ENCODE results near the gene KCNQ1.

KCNQ1 gene

GRCh38 chr11:2509481-2510001, 64.7 kb downstream of the KCNQ1 start:
- no peak for DNase-seq (ENCODE audit: low read depth in 2 of 2, low spot score in 1 of 2)

- no peak for DNase-seq (ENCODE audit: low read depth in 2 of 2, low spot score in 1 of 2)
Observed at GRCh38 chr11:2510626-2511402, 66.0 kb downstream of the KCNQ1 start.

DNA sequence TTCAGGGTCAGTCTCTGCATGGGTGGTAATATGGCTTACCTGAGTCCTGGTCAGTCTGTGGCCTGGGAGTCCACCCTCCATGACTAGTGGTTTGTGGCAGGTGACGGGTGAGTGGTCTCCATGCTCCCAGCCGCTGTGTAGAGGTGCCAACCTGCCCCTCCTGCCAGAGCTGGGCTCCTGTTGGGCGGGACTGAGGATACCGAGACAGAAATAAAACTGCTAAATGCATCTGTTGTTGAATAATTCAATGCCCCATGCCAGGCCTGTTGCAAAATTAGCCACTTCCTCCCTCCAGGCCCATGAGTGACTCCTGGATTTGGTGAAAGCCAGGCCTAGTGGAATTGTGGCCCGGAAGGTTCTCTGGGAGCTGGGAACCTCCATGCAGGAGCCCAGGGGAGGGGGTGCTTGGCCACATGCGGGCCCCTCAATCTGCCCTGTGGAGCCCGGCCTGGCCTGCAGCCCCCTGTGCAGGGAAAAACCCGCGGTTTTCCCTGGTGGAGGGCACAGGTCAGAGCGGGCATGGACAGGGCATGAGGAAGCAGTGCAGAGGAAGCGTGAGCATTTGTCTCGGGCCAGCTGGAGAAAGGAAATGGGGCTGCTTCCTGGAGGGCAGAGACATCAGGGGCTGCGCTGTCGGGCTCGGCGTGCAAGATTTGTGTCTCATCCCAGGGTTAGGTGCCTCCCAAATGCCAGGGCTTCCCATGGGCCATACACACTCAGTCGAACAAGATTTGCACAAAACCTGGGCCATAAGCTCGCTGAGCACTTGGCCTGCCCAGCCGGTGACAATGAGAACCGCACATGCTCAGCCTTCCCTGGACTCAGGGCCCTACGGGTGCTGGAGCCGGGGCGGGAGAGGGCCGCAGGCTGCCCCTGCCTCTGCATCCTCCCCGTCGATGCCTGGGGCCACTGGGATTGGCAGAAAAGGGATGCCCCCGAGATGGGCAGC, 66.9 kb downstream of the KCNQ1 start:
- no peak for DNase-seq (ENCODE audit: low read depth in 2 of 2, low spot score in 1 of 2)

GRCh38 chr11:2512431-2513407, 67.9 kb downstream of the KCNQ1 start:
- no peak for DNase-seq (ENCODE audit: low read depth in 2 of 2, low spot score in 1 of 2)

DNA sequence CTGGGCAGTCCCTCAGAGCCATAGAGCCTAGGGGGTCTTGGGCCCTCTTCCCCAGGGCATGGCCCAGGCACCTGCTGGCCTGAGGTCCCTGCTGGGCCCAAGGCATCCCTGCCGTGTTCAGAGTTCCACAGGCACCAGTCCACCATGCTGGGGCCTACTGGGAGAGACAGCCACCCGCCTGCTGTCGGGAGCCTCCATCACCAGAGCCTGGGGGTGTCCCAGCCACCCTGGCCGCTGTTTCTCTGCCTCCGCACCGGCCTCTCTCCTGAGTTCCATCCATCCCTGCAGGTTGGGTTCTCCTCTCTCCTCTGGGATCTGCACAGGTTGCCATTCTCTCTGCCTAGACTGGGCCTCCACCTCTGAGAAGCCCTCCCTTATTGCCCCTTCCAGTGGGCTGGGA, 68.6 kb downstream of the KCNQ1 start:
- no peak for DNase-seq (ENCODE audit: low read depth in 2 of 2, low spot score in 1 of 2)

DNA sequence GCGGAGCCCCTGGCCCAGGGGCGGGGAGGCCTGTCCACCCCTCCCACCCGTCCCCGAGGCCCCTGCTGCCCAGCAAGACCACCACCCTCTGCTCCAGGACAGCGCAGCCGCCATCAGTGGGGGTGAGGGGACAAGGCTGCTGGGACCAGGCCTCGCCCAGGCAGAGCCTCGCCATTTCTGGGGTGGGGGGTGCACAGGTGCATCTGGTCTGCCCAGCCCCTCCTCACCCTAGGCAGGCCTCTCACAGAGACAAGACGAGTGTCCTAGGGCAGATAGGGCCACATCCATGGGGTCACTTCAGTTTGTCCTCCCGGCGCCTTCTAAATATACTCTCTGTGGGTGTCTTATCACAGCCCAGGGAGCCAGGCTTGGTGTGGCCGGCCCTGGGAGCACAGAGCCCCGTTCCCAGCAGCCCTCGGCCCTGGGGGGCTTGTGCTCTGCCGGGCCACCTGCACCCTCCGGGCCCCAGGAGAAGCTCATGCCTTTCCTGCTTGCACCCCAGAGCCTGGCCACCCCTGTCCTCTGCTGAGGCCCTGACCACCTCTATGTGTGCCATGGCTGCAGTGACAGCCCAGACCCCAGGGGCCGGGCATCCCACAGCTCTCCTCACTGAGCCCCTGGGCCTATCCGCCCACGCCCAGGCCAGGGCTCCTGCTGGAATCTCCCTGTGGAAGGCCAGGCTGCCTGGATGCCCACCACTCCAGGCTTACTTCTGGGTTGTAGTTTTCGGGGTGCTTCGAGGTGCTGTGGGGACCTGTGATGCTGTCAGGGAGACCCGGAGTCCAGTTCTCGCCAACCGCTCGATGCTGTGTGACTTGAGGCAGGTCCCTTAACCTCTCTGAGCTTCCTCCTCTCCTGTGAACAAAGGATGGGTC, 70.8 kb downstream of the KCNQ1 start:
- no peak for DNase-seq (ENCODE audit: low read depth in 2 of 2, low spot score in 1 of 2)

GRCh38 chr11:2516276-2517015, 71.6 kb downstream of the KCNQ1 start:
- DNase-seq (ENCODE audit: low read depth in 2 of 2, low spot score in 1 of 2): no peak

DNA sequence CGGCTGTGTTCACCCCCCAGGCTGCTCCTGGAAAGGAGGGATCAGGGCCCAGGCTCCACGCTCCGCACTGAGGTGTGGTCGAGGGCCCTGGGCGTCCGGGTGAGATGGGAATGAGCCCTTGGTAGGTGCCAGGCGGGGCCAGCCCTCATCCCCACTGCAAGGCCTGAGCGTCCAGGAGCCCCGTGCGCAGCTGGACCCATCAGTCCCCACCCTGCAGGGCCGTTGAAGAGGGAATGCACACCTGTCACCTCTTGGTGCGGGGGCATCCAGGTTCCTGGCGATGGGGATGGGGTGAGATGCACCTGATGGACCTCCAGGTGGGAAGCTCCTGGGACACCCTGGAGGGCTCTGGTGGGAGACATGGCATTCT, 72.2 kb downstream of the KCNQ1 start:
- DNase-seq (ENCODE audit: low read depth in 2 of 2, low spot score in 1 of 2): no peak

DNA sequence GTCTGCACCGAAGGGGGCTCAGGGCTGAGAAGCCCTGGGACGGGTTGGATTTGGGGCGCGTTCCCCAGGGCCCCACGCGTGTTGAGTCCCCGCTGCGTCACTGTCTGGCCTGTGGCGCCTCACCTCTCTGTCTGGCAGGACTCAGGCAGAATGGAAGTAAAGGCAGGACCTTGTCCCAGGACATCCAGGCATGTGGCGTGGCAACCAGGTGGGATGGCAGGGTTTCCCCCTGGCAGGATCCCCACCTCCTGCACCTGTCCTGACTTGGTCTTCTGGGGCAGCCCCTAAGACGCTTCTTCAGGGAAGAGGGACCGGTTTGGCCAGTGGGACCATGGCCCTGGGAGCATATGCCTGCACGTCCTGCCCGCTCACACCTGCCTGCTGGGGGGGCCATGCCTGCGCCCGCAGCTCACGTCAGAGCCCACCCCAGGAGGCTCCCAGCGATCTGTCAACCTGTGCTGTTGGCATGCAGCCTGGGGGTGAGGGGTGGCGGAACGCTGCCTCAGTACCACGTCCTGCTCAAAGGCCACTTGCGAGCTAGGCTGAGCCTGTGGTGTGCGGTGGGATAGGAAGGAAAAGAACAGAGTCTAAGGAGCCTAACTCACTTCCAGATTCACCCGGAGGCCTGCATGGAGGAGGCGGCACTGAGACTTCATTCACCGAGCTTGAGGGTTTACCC, 72.7 kb downstream of the KCNQ1 start:
- DNase-seq (ENCODE audit: low read depth in 2 of 2, low spot score in 1 of 2): no peak

- DNase-seq (ENCODE audit: low read depth in 2 of 2, low spot score in 1 of 2): no peak
Observed at GRCh38 chr11:2518111-2518982, 73.5 kb downstream of the KCNQ1 start.

DNA sequence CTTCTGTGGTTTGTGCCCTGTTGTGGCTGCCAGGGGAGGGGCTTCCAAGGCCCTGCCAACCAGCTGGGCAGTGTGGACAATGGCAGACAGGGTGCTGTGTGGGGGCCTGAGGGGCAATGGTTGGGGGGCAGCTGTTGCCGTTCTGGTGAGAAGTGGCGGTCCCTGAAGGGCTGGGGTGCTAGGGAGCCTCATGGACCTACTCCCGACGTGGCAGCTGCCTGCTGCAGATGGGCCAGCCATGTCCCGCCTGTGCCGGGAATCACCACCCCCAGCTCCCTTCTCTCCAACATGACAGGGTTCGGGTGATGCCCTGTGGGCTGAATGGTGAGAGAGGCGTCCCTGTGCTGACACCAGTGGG, 74.2 kb downstream of the KCNQ1 start:
- no peak for DNase-seq (ENCODE audit: low read depth in 2 of 2, low spot score in 1 of 2)

- DNase-seq (ENCODE audit: low read depth in 2 of 2, low spot score in 1 of 2): no peak
Observed at GRCh38 chr11:2519517-2519861, 74.7 kb downstream of the KCNQ1 start.

GRCh38 chr11:2519862-2520735, 75.3 kb downstream of the KCNQ1 start:
- DNase-seq (ENCODE audit: low read depth in 2 of 2, low spot score in 1 of 2): no peak

DNA sequence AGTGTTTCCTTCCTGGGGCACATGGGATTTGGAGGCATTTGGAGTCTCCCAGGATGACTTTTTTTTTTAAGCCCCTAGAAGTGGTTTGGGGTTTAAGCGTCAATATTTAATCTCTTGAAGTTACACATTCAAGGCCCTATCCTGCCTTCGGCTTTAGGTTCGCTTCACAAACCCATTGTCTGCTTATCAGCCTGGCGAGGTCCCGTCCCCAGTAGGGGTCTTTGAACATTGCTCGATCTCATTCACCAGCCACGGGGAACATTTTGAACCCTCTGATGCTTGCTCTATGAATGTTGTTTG, 75.9 kb downstream of the KCNQ1 start:
- no peak for DNase-seq (ENCODE audit: low read depth in 2 of 2, low spot score in 1 of 2)

DNA sequence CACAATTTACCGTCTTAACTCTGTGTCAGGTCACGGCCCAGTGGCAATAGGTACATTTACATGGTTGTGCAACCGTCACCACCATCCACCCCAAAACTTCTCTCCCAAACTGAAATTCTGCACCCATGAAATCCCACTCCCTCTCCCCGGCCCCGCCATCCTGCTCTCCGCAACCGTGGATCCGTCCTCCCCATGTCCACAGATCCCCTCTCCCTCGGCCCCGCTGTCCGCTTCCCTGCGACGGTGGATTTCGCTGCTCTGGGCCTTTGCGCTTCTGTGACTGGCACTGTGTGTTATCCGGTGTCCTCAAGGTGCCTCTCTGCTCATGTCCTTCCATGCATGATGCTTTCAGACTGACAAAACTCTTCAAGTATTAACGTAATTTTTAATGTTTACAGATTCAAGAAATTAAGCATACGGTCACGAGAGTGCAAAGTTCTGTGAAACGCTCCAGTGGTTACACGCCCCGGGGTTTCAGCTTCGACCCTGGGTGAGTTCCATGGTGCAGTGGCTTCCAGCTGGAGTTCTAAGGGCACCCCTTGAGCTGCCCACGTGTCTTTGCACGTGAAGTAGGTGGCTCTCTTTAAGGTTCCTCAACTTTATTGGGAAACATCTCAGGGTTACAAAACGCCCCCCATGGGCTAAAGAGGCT, 76.4 kb downstream of the KCNQ1 start:
- DNase-seq (ENCODE audit: low read depth in 2 of 2, low spot score in 1 of 2): no peak

- no peak for DNase-seq (ENCODE audit: low read depth in 2 of 2, low spot score in 1 of 2)
Observed at GRCh38 chr11:2521733-2522630, 77.2 kb downstream of the KCNQ1 start.

Data from stimulated activated CD8-positive, alpha-beta memory T cell treated with anti-CD3 and anti-CD28 coated beads, Interleukin-4, amount 100 ng/mL, for 4 hours (primary cell).